GM18511 (cell line): Measurements from ENCODE around the gene ZNF3.

ENCODE experiments used
- ATAC-seq: cut with Tn5 transposase; IDR thresholded peaks from one replicate; pipeline ENCODE4 v1.9.1; 2021; ENCODE audit warnings: mild to moderate bottlenecking, moderate library complexity; ENCODE audit not compliant: unreplicated experiment

The ZNF3 gene

DNA sequence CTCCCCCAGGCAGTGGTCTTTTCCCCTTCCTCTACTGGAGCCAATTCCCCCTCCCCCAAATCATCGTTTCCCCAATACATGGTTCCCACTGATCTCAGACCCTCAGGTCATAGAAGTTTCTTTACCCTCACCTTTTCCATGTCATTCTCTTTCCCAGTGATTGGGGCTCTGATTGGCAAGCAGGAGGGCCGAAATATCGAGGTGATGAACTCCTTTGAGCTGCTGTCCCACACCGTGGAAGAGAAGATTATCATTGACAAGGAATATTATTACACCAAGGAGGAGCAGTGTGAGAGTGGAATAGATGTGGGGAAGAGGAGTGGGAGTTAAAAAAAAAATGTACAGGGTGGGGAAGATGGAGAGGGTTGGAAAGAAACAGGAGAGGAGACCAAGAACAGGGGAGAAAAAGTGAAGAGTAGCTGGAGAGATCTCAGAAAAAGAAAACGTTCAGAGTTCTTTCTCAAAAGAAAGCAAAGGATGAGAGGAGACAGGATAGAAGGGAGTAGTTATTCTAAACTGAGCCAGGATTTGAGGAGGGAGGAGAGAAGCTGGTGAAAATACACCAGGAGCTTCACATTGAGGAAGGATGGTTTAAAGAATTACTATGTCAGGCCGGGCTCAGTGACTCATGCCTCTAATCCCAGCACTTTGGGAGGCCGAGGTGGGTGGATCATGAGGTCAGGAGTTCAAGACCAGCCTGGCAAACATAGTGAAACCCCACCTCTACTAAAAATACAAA is 8.1 kb upstream of the ZNF3 start:
- ATAC-seq, result no peak

DNA sequence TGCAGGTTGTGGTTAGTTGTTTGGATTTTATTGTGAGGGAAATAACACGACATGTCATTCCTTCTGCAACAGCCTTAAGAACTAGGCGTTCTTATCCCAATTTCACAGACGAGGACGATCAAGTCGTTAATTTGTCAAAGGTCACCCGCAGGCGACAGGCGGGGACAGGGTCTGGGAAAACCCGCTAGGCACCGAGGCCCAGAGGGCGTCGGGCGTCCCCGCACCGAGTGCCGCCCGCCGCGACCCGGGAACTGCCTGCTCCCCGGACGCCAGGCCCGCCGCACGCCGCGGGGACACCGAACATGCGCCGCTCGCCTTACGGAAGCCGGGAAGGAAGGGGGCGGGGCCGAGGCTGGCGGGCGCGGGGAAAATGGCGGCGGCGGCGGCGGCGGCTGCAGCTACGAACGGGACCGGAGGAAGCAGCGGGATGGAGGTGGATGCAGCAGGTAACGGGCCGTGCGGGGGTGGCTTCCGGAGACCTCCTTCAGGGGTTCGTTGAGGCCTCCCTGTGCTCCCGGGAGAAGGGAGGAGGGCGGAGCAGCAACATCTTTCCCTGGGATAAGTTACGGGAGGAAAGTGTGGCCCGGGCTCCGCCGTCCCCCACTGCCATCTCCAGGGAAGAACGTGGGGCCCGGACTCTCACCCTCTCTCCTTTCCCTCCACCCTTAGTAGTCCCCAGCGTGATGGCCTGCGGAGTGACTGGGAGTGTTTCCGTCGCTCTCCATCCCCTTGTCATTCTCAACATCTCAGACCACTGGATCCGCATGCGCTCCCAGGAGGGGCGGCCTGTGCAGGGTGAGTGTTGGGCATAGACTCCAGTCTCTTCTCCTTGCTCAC is 7.3 kb upstream of the ZNF3 start, which contains the start of gene COPS6:
Gene COPS6, plus strand, starts transcription at position 349 of the 837 bp plus-strand sequence. Its CDS starts 22 bp downstream, at position 371.
- ATAC-seq, result no peak

DNA sequence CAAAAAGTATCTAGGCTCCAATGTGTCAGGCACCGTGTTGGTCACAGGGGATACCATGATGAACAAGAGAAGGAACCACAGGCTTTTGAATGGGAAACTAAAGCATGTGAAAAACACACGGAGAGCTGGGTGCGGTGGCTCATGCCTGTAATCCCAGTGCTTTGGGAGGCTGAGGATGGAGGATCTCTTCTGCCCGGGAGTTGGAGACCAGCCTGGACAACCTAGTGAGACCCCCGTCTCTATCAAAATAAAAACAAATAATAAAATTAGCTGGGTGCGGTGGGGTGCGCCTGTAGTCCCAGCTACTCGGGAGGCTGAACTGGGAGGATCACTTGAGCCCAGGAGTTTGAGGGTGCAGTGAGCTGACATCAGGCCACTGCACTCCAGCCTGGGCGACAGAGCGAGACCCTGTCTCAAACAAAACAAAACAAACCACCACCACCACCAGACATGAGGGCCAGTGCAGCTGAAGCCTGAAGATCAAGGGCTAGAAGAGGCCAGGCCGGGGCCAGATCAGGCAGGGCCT is 6.6 kb upstream of the ZNF3 start:
- ATAC-seq, result no peak

DNA sequence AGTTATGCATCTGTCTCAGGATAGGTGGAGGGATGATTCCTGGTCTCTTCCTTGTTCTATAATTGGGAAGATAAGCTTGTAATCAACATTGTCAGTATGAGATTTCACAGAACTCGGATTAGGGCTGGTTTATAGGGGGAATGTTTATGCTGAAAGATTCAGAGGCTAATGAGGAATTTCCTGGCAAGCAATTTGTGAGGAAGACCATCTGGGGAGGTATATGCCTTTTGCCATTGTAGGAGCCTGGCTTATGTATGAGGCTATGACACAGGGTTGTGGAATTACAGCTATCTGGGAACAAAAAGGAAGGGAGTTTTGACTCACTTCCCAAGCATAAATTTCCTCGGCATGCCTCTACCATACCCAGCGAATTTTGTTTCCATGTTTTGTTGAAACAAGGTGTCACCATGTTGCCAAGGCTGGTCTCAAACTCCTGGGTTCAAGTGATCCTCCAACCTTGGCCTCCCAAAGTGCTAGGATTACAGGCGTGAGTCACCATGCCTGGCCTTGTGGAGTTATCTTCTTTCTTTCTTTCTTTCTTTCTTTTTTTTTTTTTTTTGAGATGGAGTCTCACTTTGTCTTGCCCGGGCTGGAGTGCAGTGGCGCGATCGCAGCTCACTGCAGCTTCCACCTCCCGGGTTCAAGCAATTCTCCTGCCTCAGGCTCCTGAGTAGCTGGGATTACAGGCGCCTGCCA is 5.7 kb upstream of the ZNF3 start:
- ATAC-seq, result no peak

DNA sequence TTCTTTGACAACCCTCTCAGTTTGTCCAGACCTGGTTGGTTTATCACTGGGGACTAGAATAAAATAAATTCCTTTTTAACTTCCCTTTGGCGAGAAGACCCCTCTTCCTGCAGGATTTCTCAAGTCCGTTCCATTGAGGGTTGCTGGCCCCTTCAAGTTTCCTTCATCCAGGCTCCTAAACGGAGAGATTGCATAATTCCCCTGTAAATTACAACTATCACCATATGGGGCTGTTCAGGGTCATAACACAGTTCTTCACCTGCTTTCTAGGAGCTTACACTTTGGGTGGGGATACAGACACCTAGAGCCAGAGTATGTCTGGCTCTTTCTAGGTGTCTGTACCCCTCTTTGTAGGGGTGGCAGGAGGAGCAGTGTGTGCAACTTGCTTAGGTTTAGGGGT is 4.0 kb upstream of the ZNF3 start:
- ATAC-seq, result no peak

DNA sequence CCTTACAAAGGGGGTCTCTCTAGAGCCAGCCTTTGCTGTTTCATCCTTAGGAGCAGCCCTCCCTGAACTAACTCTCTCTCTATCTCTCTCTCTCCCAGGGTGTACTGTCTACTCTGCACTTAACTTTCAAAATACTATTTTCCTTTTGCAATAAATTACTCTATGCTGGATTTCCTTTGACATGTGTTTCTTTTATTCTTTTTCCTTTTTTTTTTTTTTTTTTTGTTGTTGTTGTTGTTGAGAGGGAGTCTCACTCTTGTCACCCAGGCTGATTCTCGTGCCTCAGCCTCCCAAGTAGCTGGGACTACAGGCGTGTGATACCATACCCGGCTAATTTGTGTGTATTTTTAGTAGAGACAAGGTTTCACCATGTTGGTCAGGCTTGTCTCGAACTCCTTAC is 1.5 kb upstream of the ZNF3 start:
- ATAC-seq, result no peak

DNA sequence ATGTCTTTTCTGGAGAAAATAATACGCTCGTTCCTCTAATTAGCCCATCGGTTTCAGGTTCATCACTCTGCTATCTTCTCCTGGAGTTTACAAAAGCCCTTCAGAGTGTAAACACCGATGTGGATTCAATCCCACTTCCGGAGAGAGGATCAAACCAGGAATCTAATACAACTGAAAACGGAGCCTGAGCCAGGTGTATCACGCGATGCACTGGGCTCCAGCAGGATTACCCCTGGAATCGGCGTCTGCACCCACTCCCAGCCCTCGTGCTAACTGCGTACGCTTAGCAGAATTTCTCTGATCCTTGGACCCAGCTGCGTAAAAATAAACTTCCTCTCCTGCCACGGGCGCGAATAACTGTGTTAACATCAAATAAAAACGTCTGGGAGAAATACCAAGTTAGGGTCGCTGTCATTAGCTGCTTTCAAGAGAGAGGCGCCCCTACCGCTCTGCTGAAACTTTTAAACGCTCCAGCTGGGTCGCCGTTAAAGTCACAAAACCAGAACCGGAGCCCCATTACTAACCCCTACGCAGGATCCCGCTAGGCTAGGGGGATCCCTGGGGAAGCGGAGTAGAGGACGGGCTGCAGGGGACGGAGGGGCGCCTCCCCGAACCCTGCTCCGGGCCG is 502 bp downstream of the ZNF3 start:
- ATAC-seq, result no peak

DNA sequence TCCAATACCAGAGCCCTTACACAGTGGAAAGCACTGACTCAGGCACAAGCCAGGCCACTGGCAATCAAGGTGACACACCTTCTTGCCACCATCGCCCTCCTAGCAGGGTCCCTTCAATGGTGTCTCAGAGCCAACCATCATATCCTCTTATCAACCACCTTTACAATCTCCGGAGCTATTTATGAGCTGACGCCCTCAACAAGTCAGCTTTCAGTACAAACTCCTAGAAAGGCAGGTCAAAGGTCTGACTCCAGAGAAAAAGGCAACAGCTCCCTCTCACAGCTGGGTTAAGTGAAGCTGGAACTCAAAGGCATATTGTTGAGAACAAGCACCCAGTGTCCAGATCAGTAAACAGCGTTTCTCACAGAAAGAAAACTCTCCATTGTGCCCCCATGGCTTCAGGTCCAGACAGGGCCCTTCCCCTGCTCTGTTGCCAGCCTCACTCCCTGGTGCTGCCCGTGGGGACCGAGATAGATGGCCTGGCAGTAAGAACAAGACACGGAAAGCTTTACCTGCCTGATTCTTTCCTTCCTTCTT is 2.4 kb downstream of the ZNF3 start:
- no peak for ATAC-seq

DNA sequence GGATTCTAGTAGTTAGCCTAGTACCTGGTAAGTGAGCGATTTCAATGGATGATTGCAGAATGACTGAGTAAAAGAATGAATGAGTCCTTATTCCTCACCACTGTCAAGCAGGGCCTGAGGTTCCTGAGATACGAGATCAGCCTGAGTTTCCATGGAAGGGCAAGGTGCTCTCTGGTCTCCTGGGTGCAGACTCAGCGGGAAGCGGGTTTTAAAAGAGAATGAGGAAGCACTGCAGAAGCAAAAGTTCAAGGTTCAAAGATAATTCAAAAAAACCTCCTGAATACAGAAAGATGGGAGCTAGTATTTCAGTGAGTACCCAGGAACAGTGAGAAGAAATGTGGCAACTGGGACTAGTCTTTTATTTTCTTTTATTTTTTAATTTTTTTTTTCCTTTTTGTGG is 4.3 kb downstream of the ZNF3 start:
- no peak for ATAC-seq

DNA sequence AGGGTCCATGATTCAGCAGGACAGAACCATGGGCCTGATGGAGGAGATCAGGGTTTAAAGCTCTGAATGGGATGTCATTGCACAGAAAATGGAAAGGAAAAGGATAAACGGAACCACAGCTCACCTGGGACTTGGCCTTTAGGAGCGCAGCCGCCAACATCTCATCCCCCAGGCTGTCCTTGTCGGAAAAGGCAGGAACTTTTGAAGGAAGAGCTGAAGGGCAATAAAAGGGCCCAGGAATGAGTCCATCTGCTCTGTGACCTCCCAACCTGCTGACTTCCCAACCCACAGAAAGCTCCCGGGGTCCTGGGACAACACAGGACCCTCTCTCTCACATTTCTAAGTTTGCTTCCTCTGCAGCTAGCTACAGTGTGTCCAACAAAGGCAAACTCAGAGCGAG is 6.1 kb downstream of the ZNF3 start:
- no peak for ATAC-seq

DNA sequence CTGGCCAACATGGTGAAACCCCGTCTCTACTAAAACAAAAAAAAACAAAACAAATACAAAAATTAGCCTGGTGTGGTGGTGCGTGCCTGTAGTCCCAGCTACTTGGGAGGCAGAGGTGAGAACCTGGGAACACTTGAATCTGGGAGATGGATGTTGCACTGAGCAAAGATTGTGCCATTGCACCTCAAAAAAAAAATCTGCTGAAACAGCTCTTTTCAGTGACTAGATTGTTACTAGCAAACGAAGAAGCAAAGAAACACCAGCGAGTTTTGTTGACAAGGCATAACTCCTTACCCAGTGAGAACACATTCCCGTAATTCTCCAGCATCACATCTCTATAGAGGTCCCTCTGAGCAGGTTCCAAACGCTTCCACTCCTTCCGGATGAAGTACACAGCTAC is 6.7 kb downstream of the ZNF3 start:
- ATAC-seq, result no peak

DNA sequence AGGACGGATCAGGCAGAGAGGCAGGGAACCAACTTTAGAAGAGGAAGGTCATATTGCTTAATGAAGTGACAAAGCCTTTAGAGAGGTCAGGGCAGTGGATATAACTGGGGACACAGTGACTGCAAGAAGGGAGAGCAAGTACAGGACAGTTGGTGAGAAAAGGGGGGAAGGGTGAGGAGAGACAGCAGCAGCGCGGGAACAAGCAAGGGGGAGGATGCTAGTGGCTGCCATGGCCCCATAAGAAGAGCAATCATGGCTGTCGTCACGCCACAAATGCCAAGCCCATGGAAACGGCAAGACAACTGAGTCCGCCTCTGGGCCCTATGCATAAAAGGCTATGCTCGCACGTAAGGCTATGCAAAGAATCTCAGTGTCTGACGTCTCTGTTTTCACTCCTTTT is 9.1 kb downstream of the ZNF3 start:
- ATAC-seq, result no peak

DNA sequence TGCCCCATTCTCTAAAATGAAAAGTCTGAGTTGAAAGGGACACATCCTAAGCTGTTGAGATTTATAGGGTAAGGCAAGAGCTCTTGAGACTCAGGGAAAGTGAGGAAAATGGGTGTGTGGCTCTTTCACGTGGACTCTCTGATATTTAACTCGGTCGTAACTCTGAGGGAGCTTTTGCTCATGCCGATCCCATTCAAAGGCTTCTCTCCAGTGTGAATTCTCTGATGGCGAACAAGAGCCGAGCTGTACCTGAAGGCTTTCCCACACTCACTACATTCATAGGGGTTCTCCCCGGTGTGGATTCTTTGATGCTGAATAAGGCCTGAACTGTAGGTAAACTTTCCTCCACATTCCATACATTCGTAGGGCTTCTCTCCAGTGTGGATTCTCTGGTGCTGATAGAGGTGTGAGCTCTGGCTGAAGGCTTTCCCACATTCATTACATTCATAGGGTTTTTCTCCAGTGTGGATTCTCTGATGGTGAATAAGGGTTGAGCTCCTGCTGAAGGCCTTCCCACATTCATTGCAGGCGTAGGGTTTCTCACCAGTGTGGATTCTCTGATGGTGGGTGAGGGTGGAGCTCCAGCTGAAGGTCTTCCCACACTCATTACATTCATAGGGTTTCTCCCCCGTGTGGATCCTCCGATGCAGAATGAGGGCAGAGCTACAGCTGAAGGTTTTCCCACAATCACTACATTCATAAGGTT is 10.4 kb downstream of the ZNF3 start:
- ATAC-seq, result no peak

DNA sequence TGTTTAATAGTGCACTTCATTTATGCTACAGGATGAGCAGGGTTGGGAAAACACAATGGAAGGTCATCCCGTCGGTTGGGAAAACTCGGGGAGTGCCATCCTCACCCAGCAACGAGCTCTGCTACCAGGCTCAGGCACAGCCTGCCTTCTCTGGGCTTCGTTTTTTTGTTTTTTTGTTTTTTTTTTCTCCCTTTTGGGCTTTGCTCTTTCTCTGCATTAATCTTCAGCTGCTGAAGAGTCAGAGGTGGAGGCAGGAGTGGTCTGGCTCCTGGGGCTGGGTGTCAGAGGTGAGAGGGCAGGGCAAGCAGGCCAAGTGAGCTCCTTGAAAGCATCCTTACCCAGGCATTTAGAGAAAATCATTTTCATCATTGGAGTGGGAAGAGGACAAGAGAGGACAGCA is 11.5 kb downstream of the ZNF3 start:
- ATAC-seq, result no peak

DNA sequence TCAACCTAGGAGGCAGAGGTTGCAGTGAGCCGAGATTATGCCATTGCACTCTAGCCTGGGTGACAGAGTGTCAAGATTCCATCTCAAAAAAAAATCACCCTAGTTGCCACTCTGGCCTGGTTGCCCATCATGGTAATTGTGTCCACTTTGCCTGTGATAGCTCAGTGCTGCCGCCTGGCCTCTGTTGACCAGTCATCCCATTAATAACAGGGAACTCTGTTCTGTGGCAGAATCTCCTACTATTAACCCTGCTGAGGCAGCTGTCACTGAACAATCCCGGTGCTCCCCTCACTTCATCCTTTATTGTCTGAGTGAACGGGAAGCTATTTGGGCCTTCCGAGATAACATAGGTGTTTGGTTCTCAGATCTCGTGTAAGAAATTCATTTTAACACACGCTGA is 14.6 kb downstream of the ZNF3 start:
- no peak for ATAC-seq

DNA sequence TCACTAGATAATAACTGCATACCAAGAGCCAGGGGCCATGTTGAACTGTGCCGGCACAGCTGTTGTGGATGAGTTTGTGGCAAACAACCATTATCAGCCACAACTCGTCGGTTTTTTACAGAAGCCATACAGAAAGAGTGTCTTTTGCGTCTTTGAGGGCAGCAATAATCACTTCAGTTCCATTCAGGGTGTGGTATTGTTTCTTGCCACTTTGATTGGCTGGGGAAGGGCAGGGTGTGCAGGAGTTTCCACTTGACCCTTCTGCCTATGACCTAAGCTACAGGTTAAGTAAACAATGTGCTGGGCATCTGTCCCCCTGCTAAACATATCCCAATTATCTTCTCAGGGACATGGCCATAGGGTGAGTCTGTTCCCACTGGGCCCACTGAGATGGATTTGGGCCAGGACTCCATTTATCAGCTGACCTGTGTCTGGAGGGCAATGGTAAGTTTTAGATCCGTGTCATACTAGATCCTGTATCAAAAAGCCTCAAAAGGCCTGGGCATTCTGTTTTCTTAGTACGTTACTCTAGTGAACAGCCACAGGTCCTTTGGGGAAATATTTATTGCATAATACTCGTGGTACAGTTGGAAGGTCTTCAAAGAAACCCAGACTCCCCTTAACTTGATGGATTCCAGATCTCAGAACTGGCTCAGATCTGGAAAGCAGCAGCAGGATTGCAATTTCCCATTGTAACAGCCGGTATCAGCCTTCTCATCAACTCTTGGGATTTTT is 15.9 kb downstream of the ZNF3 start:
- ATAC-seq, result no peak

DNA sequence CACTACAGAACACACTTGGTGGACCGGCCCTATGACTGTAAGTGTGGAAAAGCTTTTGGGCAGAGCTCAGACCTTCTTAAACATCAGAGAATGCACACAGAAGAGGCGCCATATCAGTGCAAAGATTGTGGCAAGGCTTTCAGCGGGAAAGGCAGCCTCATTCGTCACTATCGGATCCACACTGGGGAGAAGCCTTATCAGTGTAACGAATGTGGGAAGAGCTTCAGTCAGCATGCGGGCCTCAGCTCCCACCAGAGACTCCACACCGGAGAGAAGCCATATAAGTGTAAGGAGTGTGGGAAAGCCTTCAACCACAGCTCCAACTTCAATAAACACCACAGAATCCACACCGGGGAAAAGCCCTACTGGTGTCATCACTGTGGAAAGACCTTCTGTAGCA is 17.4 kb downstream of the ZNF3 start:
- no peak for ATAC-seq

DNA sequence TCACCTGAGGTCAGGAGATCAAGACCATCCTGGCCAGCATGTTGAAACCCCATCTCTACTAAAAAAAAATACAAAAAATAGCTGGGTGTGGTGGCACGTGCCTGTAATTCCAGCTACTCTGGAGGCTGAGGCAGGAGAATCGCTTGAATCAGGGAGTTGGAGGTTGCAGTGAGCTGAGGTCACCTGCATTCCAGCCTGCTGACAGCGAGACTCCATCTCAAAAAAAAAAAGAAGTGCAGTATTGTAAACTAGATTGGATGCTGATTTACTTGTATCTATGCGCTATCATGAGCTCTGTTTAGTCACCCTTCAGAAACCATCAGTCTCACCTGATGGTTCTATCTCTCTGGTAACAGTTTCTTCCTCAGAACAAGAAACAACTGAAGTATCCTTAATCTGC is 18.1 kb downstream of the ZNF3 start:
- no peak for ATAC-seq

DNA sequence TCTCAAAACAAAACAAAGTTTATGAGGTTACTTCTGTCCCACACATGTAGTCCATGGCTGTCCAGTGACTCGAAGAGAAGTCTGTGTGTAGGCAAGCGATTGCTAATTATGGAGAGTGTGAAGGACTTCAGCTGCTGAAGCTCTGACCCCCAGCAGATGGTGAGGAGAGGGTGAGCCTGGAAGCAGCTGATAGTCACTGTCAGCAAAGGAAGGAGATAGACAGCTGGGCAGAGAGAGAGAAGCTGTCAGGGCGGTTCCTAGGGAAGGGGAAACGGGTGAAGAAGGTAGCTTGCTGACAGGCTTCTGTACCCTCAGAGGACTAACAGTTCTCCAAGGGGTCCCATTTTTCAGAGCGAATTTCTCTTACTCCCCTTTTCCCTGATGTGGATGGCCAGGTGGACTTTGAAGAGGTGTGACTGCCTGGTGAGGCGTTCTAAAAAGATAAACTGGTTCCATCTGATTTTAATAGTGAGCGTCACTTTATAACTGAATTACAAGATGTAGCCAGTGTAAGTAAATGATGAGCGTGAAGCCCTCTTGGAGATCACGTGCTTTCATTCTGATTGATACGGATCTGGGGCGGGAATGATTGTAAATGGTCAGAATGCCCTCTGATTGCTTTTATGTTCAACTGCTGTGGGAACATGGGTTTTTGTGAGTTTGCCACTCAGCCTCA is 19.9 kb downstream of the ZNF3 start:
- ATAC-seq, result no peak
